Measurements from ENCODE around the gene STK17A.

DNA sequence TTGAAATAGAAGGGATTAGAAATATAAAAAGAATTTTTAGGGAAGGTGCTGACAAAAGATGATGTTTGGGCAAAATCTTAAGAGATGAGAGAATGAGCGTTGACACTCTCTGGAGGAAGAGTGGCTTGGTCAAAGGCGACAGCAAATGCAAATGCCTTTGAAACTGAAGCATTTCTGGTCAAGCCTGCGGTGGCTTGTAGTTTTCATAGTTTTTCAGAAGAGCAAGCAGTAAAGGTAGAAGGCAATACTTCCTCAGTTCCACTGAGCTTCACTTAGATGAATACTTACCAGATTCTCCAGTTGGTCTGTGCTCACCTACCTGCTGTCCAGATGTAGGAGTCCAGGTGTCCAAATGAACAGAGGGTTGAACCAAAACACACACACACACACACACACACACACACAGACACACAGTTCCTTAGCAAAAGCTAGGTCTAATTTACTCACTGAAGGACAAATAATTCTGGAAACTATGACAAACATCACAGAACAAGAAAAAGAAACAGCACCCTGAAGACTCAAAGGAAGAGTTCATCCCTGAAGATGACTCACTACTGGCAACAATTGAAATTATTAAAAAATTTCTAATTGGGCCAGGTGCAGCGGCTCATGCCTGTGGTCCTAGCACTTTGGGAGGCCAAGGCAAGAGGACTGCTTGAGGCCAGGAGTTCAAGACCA lies 12.1 kb upstream of the STK17A start:
- TF ChIP-seq ZFP3 (CRISPR knock-in tag; IDR thresholded peaks at IDR 0.05) = no peak
- no peak for TF ChIP-seq BACH2 (CRISPR knock-in tag; IDR thresholded peaks at IDR 0.05; ENCODE audit: borderline replicate concordance)
- no peak for TF ChIP-seq ESRRG (CRISPR knock-in tag; IDR thresholded peaks at IDR 0.05)

All from SK-N-SH treated with all-trans-retinoic acid at 6 μM for 48 hours (cell line).